Activated CD8-positive, alpha-beta memory T cell treated with anti-CD3 and anti-CD28 coated beads for 1 hour (primary cell): ENCODE measurements around the gene HAUS7.
A peak's percentile ranks its signal among the peaks of the same experiment; 100 is the strongest.

Experiments used
- DNase-seq, 2 donors: peaks; one replicate each; pipeline ENCODE4 v3.0.0-alpha.2; 2020; ENCODE audit warnings: low read depth in 1 of 2; ENCODE audit errors: extremely low read depth in 1 of 2

Gene HAUS7

DNA sequence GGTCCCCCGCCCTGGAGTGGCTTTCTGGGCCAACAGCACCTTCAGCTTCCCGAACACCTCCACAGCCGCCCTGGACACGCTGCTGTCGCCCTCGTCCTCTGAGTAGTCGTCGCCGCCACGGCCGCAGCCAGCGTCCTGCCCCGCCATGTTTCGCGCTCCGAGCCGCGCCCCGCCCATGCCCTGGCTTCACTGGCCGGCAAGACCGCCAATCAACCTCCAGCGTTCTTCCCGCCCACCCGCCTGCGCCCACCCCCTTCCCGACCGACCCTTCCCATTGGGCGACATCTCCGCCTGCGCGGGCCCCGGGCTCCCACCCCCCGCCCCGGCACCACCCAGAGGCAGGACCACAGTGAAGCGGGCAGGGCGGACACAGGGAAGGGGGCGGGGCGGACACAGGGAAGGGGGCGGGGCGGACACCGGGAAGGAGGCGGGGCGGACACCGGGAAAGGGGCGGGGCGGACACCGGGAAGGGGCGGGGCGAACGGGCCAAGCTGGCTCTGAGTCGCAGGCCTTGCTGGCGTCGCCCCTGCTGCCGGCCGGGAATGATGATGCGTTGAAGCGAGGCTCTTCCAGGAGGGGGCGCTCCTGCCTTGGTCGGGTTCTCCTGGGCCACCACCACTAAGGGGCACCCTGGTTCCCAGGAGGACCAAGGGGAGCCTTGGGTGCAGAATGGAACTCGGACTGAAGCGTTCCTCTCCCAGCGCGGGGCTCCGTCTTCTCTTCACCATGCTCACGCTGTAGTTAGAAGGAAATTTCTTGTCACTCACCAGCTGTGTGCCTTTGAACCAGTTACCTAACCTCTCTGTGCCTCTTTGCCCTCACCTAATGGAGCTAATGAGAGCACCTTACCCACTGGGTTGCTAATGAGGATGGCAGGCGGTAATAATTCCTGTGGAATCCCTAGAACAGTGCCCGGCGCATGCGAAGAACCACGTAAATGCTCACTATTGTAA, at the start of gene HAUS7:
Gene HAUS7, minus strand, starts transcription at position 166 of the 953 bp plus-strand sequence. Its CDS starts 19 bp downstream, at position 147.
- DNase-seq: peak; percentile 67 to 81

DNA sequence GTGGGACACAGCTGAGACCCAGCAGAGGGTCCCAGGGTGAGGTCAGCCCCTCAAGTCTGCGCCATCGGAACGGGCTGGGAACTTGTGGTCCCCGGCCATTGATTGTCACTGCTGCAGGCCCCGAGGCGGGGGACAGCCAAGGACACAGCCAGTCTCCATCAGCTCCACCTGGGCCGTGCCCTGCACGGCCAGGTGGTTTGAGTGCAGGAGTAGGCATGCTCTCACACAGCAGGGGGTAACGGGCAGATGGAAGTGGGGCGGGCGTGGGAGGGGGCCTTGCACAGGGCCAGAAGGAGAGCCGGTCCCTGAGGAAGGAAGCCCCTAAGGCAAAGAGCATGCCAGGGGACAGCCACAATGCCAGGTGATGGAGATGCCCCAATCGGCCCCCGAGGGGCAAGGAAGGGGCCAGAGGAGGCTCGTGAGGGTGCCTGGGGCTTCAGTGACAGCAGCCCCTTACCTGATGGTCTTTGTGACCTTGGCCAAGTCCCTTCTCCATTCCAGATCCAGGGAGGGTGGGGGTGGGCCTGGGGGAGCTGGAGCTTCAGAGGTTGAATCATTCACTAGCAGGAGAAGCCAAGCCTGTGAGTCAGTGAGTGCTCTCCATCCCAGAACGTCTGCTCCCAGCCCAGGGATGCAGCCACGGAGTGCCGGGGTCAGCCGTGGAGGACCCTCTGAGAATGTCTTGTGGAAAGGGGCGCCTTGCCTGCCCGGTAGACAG, 49.4 kb upstream of the HAUS7 start:
- DNase-seq: no peak

DNA sequence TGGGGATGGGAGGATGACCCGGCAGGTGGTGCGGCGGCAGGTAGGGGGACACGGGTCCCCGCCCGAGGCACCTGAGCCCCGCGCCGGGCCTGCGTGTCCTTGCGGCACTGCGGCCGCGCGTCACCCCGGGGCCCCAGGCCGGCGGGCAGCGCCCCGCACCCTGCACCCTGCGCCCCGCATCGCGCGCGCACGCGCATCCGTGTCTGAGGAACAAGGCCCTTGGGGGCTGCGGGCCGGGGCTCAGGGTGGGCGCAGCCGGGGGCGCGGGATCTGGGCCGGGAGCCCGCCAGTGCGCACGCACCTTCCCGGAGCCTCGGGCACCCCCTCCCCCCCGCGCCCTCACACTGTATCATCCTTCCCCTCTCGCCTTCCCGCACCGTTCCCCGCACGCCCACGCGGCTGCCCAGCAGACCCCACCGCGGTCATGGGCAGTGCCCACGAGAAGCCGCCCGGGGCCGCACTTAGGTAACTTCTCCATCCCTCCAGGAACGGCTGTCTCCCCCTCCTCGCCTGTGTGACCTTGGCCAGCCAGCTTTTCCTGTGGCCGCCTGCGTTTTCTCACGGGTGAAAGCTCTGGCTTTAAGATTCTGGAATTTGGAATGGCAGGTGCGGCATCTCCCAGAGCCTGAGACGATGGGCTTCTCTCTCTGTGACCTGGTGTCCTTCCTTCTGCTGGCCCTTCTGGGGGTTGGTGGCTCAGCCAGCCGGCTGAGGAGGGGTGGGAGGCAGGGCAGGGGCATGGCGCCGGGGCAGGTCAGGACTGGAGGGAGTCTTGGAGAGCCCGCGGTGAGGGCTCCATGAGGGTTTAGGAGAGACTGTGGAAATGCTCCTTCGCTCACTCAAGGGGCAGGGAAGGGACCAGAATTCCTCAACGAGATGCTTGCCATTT, 47.8 kb upstream of the HAUS7 start:
- no peak for DNase-seq

DNA sequence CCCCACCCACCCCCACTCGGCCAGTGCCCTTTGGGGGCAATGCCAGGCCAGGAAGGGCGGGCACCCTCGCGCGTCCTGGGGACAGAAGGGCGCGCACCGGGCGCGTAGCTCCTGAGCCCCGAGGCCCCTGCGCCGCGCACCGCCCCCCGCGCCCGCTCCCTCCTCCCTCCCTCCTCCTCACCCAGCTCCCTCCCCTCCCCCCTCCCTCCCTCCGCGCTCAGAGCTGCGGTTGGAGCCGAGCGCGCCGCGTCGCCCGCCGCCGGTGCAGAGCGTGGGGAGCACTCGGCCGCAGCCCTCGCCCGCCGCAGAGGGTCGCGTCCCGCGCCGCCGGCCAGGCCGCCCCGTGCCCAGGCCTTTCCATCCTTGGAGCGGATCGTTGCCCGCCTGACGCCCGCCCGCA, 47.0 kb upstream of the HAUS7 start, which contains the start of gene ATP2B3:
Gene ATP2B3, plus strand, starts transcription at position 220 of the 400 bp plus-strand sequence. CDS start 18,606 bp downstream, outside the sequence.
- no peak for DNase-seq

DNA sequence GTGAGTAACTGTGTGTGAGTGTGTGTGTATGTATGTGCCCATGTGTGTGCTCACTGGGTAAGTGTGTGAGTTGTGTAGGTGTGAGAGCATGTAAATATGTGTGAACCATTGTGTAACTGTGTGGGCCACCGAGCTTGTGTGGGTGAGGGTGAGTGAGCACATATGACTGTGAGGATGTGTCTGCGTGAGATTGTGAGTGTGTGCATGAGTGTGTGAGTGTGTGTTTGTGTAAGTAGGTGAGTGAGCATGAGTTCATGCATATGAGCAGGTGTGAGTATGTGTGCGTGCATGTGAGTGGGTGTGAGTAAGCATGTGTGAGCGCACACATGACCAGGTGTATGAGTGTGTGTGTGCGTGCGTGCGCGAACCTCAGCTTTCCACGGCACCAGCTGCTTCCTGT, 45.7 kb upstream of the HAUS7 start:
- no peak for DNase-seq

DNA sequence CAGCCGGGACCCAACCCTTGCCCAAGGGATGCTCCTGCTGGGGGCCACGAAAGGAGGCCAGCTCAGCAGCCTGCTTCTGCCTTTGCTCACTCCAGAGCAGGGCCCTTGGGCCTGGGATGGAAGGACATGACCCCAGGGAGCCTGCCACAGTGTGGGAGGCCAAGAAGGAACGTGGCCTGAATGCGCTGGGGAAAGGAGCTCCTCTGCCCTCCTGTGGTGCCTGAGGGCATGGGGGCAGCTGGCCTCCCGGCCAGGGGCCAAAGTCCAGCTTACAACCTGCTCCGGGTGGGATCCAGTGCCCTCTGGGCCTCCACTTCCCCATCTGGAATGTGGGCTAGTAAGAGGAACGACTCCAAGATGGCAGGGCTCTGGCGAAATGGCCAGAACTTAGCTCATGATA, 45.1 kb upstream of the HAUS7 start:
- DNase-seq: no peak

DNA sequence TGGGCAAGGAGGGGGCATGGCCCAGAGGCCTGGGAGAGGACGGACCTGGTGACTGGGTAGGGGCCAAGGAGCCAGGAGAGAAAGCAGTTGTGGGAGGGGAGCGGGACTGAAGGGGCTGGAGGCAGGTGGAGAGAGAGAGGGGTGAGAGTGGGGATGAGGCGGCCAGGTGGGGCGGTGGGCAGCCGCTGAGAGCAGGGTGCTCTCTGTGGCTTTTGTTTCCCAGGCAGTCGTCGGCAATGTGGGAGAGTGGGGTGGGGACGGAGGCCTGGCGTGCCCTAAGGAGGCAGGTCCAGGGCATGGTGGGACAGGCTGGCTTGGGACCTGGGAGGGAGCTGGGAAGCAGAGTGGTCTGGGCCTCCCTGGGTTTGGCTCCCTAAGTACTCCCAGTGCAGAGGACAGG, 43.9 kb upstream of the HAUS7 start:
- DNase-seq: no peak

DNA sequence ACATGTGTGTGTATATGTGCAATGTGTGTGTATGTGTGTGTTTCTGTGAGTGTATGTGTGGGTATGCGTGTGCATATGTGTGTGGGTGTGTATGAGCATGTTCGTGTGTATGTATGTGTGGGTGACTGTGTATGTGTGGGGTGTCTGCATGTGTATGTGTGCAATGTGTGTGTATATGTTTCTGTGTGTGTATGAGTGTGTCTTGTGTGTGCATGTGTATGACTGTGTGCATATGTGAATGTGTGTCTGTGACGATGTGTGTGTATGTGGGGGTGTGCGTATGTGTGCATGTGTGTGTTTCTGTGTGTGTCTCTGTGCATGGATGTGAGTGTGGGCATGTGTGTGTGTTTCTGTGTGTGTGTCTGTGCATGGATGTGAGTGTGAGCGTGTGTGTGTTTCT, 42.9 kb upstream of the HAUS7 start:
- no peak for DNase-seq

DNA sequence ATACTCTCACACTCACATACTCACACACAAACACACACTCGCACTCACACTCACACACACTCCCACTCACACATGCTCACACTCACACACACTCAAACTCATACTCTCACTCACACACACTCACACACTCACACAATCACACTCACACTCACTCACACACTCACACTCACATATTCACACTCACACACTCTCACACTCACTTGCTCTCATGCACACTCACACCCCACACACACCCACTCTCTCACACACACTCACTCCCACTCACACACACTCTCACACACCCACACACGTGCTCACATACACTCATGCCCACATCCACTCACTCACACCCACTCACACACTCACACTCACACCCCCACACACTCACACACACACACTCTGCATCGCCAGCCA, 42.1 kb upstream of the HAUS7 start:
- no peak for DNase-seq

DNA sequence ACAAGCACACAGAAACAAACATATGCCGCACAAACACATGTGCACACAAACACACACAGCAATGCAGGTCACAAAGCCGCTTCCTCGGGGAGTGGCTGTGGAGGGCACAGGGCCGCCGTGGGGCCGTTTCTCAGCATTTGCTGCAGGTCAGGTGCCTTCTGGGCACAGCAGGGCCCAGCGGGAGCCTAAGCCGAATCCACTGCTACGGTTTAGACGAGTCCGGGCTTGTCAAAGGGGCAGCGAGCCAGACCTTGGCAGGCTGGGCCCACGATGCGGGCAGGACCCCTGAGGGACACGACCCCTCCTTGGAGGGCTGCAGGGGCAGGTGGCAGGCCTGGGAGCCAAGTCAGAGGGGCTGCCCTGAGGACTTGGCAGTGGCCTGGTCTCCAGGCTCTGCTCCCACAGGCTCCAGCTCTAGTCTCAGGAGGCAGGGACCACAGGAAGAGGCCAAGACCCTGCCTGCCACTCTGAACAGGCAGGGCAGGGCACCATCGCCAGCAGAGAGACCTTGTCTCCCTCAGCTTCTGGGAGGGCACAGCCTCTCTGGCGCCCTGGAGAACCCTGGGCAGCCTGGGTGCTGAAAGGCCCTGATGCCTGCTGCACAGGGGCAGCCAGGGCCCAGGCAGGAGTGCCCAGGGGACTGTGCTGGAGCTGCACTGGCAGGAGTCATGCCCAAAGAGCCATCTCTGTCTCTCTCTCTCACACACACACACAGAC, 41.6 kb upstream of the HAUS7 start:
- no peak for DNase-seq

DNA sequence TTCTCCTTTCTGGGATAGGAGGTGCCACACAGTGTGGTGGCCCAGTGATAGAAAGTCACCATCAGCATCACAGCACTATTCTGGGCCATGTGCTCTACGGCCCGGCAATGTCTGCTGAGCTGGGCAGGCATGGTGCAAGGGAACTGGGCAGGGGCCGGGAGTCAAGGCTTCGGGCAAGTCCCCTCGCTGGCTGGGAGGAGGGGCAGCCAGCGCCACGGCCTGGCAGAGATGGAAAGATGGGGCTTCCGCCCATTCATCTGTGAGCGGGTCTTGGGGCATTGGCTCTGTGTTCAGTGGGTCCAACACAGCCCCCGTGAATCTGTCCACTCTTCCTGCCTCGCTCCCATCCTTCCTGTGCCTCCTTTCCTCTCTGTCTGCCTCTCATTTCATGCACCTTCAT, 40.0 kb upstream of the HAUS7 start:
- DNase-seq: no peak

DNA sequence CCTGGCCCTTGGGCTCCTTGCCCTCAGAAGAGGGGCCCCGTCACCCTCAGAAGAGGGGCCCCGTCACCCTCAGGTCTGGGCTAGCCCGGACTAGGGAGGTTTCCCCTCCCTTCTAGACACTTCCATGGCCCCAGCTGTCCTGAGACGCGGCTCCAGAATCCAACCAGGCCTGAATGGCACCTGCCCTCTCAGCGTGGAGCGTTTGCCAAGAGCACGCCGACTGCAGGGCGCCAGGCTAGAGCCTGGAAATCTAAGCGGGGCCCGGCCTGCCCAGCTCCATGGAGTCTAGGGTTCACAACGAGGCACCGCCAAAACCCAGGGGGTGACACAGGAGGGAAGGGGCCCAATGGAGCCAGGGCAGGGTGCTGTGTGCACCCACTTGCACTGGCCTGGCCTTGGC, 39.2 kb upstream of the HAUS7 start:
- no peak for DNase-seq

DNA sequence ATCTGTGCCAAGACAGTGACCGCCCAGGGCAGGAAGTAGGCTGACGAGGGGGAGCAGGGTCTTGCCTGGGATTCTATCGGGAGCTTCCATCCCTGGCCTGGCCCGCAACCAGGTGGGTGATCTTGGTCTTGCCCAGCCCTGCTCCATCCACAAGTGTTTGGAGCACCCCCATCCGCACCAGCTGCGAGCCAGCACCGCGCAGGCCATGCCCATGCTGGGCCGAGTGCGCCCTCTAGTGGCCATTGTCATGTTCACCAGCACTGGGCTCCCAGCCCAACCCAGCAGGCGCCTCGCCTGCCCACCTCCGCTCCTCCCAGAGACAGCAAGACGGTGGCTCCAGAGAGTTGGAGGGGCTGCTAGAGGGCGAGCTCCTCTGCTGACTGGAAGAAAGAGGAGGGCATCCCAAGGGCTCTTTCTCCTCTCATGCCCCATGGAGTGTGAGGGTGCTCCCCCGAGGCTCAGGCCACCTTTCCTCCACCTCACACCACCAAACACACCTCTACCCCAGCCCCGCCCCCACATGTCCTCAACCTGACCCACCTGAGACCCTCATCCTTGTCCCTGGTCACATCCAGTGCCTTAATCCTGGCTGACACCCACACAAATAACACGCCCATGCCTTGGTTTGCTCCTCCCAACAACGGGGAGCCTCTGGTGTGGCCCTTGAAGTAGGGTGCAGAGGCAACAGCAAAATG, 37.3 kb upstream of the HAUS7 start:
- peak; percentile 66 to 80 for DNase-seq

DNA sequence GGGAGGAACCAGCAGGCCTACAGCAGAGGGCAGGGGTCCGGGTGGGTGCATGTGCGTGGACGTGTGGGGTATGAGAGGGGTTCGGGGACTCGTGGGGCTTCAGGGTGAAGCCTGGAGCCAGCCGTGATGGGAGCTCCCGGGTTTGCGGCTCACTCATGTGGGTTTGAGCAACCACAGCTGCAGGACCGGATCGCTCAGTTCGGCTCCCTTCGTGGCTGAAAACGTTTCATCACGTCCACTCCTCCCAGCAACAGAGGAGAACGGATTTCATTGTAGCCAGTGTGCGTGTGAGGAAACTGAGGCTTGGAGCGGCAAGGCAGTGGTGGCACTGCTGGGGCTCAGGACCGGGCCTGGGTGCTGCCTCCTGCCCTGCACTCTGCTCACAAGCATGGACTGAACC, 35.0 kb upstream of the HAUS7 start:
- no peak for DNase-seq

DNA sequence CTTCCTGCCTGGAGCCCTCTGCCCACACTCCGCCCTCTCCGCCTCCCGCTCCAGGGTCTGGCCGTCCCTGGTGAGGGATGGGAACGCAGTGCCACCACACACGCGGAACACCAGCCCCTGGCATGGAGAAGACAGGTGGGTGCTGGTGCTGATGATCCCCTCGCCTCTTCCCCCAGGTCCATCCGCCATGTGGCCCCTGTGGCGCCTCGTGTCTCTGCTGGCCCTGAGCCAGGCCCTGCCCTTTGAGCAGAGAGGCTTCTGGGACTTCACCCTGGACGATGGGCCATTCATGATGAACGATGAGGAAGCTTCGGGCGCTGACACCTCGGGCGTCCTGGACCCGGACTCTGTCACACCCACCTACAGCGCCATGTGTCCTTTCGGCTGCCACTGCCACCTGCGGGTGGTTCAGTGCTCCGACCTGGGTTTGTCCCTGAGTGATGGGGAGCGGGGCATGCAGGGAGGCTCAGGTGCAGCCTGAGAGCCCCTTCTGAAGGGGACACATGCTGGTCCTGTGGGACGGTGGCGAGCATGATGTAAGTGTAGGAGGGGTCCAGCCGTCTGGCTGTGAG, 34.2 kb upstream of the HAUS7 start:
- no peak for DNase-seq

DNA sequence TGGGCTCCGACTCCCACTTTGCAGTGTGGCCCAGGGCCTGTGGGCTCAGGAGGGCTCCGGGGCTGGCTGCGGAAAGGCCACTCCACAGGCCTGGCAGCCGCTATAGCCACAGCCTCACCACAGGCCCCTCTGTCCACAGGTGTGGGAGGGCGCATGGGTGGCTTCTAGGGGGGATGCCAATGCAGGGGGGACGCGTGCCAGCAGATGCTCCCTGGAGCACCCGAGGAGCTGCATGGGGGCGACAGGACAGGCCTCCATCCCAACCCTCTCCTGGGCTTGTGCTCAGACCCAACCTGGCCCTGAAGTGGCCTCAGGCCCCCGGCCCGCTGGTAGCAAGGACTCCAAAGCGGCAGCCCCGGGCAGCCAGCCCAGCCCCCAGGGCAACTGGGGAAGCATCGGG, 32.4 kb upstream of the HAUS7 start:
- no peak for DNase-seq

DNA sequence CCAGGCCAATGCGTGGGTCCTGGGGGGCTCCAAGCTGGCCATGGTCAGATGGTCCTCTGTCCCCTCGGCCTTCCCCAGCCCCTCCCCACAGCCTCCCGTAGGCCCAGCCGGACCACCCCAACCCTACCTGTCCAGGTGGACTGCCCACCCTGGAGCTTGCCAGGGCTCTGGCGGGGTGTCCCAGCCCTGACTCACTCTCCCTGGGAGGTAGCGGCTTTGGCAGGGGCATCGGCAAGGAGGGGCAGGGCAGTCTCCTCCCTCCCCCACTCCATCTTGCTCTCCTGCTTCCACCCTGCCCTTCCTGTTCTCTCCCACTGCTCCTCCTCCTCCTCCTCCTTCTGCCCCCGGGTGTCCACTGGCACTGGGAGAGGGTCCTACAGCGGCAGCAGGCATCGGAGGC, 31.8 kb upstream of the HAUS7 start:
- DNase-seq: no peak

DNA sequence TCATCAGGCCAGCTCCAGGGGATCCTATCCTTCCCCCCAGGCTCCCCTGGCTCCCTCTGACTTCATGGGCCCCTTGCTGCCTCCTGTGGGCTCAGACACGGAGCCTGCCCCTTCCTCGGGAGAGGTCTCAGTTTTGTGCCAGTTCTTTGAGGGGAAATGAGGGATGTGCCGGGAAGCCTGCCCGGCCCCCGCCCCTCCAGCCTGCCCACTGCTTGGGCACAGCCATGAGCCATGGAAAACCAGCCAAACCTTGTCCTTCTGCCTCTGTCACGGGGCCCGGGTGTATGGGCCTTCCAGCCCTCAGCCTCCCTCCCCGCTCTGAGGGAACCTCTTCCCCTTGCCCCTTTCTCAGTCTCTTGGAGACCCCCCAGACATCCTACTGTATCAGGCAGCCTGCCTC, 31.2 kb upstream of the HAUS7 start:
- no peak for DNase-seq

DNA sequence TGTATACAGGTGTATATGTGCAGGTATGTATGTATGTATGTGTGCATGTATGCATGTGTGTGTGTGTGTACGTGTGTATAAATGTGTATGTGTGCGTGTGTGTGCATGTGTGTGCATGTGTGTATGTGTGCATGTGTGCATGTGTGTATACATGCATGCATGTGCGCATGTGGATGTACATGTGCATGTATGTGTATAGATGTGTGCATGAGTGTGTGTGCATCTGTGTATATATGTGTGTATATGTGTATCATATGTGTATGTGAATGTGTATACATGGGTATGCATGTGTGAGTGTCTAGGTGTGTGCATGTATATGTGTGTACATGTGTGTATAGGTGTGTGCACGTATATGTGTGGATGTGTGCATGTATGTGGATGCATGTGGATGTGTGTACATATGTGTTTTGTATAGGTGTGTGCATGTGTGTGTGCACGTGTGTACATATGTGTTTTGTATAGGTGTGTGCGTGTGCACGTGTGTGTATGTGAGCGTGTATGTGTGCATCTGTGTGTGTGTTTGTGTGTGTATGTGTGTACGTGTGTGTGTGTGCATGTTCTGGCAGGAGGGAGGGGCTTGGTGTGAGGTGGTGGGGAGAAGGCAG, 30.4 kb upstream of the HAUS7 start:
- DNase-seq: no peak
